ENCODE measurements around the gene LIM2.

- TF ChIP-seq CTCF (conservative IDR thresholded peaks at IDR 0.05 in 1 of 2, IDR thresholded peaks at IDR 0.05 in 1 of 2; ENCODE audit: extremely low read depth in 1 of 2, insufficient read depth in 1 of 2, low read depth in 1 of 2, low read length in 2 of 2) (no peak), EZH2 (IDR thresholded peaks at IDR 0.05; ENCODE audit: borderline replicate concordance, low read length) (no peak)
Observed at GRCh38 chr19:51341976-51342580, 45.7 kb downstream of the LIM2 start, which contains the start of gene VSIG10L.

Data from mammary epithelial cell (primary cell).